GM19463 (cell line): ENCODE data around the gene STIP1.

Experiments used
- ATAC-seq: cut with Tn5 transposase; IDR thresholded peaks from one replicate; pipeline ENCODE4 v1.9.1; 2021; ENCODE audit warnings: mild to moderate bottlenecking, moderate library complexity; ENCODE audit not compliant: unreplicated experiment

The STIP1 gene

GRCh38 chr11:64185693-64186491 is at the start of gene STIP1:
TSS of gene STIP1 (plus strand) at chr11:64186171. CDS start at chr11:64186262, 91 bp downstream.
- peak; percentile 80 for ATAC-seq

- no peak for ATAC-seq
Observed at GRCh38 chr11:64136765-64137441, 49.1 kb upstream of the STIP1 start.

GRCh38 chr11:64138398-64138797 is 47.6 kb upstream of the STIP1 start:
- ATAC-seq = no peak

- ATAC-seq = no peak
Observed at GRCh38 chr11:64139049-64139448, 46.9 kb upstream of the STIP1 start.

GRCh38 chr11:64140082-64140481 is 45.9 kb upstream of the STIP1 start:
- no peak for ATAC-seq

- ATAC-seq = no peak
Observed at GRCh38 chr11:64141081-64141783, 44.7 kb upstream of the STIP1 start.

- no peak for ATAC-seq
Observed at GRCh38 chr11:64144587-64145472, 41.1 kb upstream of the STIP1 start.

GRCh38 chr11:64146036-64146955 is 39.7 kb upstream of the STIP1 start:
- no peak for ATAC-seq

- no peak for ATAC-seq
Observed at GRCh38 chr11:64148226-64148916, 37.6 kb upstream of the STIP1 start.

- ATAC-seq = no peak
Observed at GRCh38 chr11:64148917-64149617, 36.9 kb upstream of the STIP1 start.

- no peak for ATAC-seq
Observed at GRCh38 chr11:64150051-64150450, 35.9 kb upstream of the STIP1 start.

GRCh38 chr11:64150481-64151239 is 35.3 kb upstream of the STIP1 start:
- no peak for ATAC-seq

GRCh38 chr11:64151337-64151736 is 34.6 kb upstream of the STIP1 start:
- no peak for ATAC-seq

- ATAC-seq = peak; percentile 67
Observed at GRCh38 chr11:64152841-64153691, 32.9 kb upstream of the STIP1 start.

GRCh38 chr11:64153812-64154211 is 32.2 kb upstream of the STIP1 start:
- ATAC-seq = no peak

GRCh38 chr11:64156235-64157011 is 29.5 kb upstream of the STIP1 start:
- ATAC-seq = no peak
